HT1080 (cell line): ENCODE data around the gene SCTR. TPM values are rescaled to one million over a fixed set of nuclear protein-coding genes. Genes with fewer than 3 reads are reported as not detected.
A peak's percentile ranks its signal among the peaks of the same experiment; 100 is the strongest.
"Not testable (repeated sequence)": the region's sequence is repeated elsewhere in the genome, so short reads cannot be mapped to it uniquely, and the experiment has no call there.

Experiments
- DNase-seq: peaks from one replicate; pipeline ENCODE4 v3.0.0-alpha.2; 2015; ENCODE audit warnings: low read depth
- total RNA-seq: library from RNA; depleted of rRNA; stranded (reverse); fragments of >200 nt; shearing (Covaris generic); gene quantifications from 2 replicates; pipeline ENCODE4 v1.2.3, GENCODE V29; 2014; rRNA removed

The SCTR gene
- total RNA-seq, 1 experiment from 2014 or later = not detected

GRCh38 chr2:119416299-119416923 is 107.9 kb downstream of the SCTR start:
- no peak for DNase-seq

- DNase-seq = no peak
These were observed 108.7 kb downstream of the SCTR start for GRCh38 chr2:119415630-119416029.

GRCh38 chr2:119414894-119415293 is 109.4 kb downstream of the SCTR start:
- DNase-seq = no peak

GRCh38 chr2:119409506-119409905 is 114.8 kb downstream of the SCTR start:
- DNase-seq = no peak

- DNase-seq = no peak
These were observed 116.1 kb downstream of the SCTR start for GRCh38 chr2:119408221-119408619.

- DNase-seq = peak; percentile 58
These were observed 116.7 kb downstream of the SCTR start for GRCh38 chr2:119407430-119408220.

GRCh38 chr2:119405151-119405550 is 119.1 kb downstream of the SCTR start:
- DNase-seq = no peak

GRCh38 chr2:119403618-119404017 is 120.7 kb downstream of the SCTR start:
- DNase-seq = not testable (repeated sequence)

- DNase-seq = no peak
These were observed 121.4 kb downstream of the SCTR start for GRCh38 chr2:119402645-119403560.

GRCh38 chr2:119402106-119402505 is 122.2 kb downstream of the SCTR start:
- no peak for DNase-seq

GRCh38 chr2:119397196-119397595 is 127.1 kb downstream of the SCTR start:
- no peak for DNase-seq

- DNase-seq = no peak
These were observed 130.1 kb downstream of the SCTR start for GRCh38 chr2:119393971-119394748.

Other genes with a start within 250 kb of the SCTR start
- 11.5 and 15.5 TPM in 2 replicates for gene C2orf76, start 157.6 kb downstream of the SCTR start, total RNA-seq
- 142 and 172 TPM in 2 replicates for gene DBI, start 157.5 kb downstream of the SCTR start, total RNA-seq
- gene TMEM37, start 92.6 kb downstream of the SCTR start, total RNA-seq = 0.24 and 0.27 TPM in 2 replicates
- not detected in 2 replicates for gene CFAP221, start 20.0 kb upstream of the SCTR start, total RNA-seq
- gene TMEM177, start 154.7 kb upstream of the SCTR start, total RNA-seq = 30.0 and 33.1 TPM in 2 replicates
- 12.9 and 13.3 TPM in 2 replicates for gene PTPN4, start 235.4 kb upstream of the SCTR start, total RNA-seq